AG08396 (cell line): ENCODE data around the gene MRPS24.

Experiments used
- DNase-seq: peaks from one replicate; pipeline ENCODE4 v3.0.0; 2012; ENCODE audit warnings: low spot score, mixed read lengths

Gene MRPS24

GRCh38 chr7:43877968-43878864 is 8.9 kb upstream of the MRPS24 start:
- no peak for DNase-seq

- no peak for DNase-seq
These were observed 7.8 kb upstream of the MRPS24 start for GRCh38 chr7:43876976-43877745.

- DNase-seq: no peak
These were observed 6.9 kb upstream of the MRPS24 start for GRCh38 chr7:43876241-43876640.

DNA sequence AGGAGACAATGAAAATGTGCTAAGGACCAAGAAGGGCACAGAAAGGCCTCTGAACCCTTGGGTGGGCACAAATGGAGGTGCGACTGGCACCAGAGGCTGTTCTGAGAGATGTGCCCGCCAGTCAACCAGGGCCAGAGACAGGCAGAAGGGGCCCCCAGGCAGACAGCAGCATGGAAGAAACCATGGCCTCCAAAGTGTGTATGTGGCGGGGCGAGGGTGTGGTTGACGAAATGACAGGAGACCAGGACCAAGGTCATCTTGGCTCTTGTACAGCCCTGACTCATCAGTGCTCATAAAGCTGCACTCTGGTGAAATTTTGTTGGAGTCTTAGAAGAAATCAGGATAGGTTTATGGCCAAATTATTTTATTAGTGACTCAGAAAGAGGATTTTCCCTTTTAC is 4.0 kb upstream of the MRPS24 start:
- DNase-seq: peak; percentile 73

DNA sequence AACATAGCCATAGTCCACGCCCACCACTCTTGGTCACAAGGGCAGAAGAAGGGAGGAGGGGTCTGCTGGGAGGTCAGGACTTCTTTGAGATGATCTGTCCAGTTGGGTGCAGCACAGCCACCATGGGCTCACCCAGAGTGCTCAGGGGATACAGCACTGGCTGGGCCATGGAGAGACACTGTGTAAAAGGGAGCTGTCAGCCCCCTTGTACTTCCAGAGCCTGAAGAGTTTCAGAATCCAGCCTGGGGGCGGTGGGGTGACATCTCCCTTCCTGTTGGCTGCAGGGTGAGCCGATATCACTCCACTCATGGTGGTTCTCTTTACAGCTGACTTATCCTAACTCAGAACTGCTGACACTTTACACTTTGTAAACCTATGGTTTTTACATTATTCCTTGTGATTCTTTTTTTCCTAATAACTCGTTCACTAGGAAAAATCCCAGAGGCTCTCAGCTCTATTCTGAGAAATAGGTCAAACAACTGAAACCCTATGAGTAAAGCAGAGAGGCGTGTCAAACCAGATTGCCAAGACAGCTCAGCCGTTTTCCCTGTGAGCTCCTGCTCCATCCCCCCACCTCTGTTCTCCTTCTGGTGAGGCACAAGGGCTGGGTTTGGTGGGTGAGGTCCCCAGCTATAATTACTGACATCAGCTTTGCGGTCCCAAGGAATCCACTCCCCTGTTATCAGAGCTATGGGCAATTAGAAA is 3.2 kb upstream of the MRPS24 start:
- DNase-seq: peak; percentile 78

GRCh38 chr7:43871064-43871463 is 1.7 kb upstream of the MRPS24 start:
- no peak for DNase-seq

- DNase-seq: no peak
These were observed 999 bp upstream of the MRPS24 start for GRCh38 chr7:43870316-43870715.

GRCh38 chr7:43869867-43870240 is 537 bp upstream of the MRPS24 start:
- DNase-seq: peak; percentile 85

GRCh38 chr7:43868681-43869005 is 674 bp downstream of the MRPS24 start:
- no peak for DNase-seq

DNA sequence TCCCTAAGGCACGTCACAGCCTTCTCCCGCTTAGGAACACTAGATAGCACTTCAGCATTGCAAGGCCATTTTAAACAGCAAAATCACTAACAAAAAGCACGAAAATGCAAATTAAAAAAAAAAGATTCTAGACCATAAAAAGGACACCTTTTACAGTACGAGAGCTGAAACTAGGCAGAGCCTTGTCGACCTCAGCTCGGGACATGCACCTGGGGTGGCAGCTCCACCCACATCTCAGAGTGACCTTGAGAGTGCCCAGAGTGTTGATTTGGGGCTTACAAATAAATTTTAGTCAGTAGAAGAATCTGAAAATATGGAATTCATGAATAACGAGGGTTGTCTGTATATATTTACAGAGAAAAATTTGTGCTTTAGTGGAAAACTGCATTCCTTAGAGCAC is 1.1 kb downstream of the MRPS24 start:
- DNase-seq: no peak

GRCh38 chr7:43865277-43865676 is 4.0 kb downstream of the MRPS24 start:
- no peak for DNase-seq

DNA sequence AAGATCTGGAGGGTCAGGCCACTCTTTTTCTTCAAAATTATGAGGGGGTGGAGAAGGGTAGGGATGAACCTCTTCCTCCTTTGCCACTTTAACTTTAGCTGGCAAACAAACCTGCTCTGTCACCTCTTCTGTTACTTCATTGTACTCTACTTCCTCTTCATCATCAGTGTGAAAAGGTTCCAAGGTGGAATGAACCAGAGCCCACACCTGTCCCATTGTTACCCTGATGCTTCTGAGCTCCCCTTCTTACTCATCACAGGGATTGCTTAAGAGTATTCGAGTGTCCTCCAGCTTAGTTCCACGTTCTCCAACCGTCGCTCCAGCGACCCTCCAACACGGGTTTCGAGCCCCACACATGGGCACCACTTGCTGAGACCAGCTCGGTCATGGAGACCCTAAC is 5.2 kb downstream of the MRPS24 start:
- DNase-seq: no peak

DNA sequence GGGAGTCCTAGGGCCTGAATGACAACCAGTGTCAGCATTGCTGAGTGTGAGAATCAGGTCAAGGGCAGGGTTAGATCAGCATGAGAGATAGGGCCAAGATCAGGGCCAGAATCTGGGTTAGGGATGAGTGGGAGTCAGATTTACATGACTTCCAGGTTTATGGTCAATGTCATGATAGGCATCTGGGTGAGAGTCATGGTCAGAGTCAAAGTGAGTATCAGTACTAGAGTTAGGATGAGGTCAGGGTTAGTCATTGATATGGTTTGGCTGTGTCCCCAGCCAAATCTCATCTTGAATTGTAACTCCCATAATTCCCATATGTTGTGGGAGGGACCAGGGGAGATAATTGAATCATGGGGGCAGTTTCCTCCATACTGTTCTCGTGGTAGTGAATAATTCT is 12.3 kb downstream of the MRPS24 start:
- DNase-seq: peak; percentile 41

- DNase-seq: no peak
These were observed 13.0 kb downstream of the MRPS24 start for GRCh38 chr7:43856316-43856715.

DNA sequence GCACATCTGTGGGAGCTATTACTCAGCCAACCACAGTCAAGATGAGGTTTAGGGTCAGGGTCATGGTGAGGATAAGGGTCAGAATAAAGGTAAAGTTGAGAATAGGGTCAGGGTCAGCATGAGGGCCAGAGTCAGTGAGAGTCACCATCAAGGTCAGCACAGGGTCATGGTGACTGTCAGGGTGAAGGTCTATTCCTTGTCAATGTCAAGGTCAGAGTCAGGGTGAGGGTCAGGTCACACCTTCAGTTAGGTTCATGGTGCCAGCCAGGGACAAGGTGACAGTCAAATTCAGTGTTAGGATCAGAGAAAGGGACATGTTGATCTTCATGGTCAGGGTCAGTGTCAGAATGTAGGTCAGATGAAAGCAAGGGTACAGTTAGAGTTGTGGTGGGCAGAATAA is 14.1 kb downstream of the MRPS24 start:
- no peak for DNase-seq

DNA sequence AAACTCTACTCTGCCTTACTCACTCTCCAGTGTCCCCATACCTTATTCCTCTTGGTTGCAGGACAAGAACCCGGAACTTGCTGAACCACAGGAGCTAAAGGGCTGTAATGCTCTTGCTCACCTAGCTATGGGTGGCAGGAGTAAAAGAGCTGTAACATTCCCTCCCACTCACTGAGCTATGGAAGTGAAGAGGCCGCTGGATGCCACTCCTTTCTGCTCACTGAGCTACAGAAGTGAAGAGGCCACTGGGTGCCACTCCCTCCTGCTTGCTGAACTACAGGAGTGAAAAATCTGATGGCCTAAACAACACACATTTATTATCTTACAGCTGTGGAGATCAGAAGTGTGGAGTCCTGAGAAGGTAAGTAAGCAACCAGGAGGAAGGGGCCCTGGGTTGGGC is 17.5 kb downstream of the MRPS24 start:
- DNase-seq: no peak

DNA sequence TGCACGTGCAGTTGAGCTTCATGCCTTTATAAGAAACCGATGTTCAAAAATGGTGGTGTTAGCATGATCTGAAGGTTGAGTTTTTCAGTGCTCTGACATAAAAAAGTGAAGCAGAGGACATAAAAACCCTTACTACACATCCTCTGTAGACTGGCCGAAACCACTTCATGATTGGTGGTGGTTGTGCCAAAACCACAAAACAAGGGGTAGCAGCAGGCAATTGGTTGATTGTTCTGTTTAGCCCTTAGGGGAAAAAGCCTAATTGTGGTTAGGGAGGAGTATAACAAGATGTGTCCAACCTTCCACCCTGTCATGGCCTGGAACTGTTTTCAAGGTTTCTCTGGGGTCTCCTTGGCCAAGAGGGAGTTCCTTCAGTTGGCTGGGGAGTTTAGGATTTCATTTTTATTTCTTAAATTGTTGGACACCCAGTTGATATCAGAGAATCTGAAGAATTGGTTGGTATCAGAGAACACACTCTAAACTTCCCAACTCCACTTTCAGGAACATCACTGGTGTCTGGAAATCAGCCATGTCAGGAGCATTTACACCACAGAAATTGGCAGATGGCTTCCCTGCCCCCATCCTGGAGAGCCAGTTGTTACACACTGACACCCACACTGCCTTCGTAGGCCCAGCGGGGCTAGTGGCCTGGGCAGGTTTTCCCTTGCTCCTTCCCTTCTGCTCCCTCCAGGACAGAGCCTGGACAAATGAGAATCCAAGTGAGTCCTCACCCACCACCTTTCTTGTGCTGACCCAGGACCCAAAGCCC is 18.8 kb downstream of the MRPS24 start:
- no peak for DNase-seq

DNA sequence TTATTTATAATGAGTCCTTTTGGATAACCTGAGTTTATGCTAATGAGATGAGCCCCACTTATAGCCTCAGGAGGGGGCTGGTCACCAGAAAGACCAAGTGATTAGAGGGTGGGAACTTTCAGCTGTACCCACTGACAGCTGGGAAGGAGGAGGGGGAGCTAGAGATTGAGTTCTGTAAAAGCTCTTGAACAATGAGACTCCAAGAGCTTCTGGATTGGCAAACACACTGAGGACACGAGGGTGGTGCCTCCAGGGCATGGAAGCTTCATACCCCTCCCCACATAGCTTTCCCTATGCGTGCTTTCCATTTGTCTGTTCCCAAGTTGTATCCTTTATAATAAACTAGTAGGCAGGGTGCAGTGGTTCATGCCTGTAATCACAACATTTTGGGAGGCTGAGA is 20.3 kb downstream of the MRPS24 start:
- DNase-seq: no peak

DNA sequence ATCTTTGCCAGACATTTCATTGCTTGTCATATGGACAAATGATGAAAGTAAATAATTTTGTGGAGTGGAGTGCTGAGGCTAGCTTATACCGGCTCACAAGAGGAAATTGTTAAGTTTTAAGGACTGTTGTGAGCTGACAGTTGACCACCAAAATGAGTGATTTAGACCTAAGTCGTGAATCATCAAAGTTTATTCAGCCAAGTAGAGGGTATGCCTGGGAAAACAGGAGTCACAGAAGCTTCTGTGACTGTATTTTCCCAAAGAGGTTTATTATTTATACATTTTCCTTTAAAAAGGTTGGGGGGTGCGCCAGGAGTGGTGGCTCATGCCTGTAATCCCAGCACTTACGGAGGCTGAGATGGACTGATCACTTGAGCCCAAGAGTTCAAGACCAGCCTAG is 21.8 kb downstream of the MRPS24 start:
- no peak for DNase-seq

DNA sequence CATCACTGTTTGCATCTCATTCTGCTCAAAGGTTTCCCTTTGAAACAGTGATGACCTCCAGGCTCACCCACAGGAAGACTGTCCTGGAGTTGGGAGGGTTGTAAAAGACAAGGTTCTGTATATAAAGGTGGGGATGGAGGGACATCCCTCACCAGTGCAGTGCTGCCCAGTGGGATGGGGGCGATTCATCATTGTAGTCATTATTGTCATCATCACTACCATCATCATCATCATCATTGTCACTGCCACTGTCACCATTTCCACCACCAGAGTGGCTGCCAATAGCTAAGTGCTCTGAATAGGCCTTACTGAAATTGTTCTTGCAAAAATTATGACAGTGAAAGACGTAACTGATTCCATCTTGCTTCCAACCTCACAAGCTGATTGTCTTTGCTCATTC is 24.7 kb downstream of the MRPS24 start:
- no peak for DNase-seq

GRCh38 chr7:43844257-43844656 is 25.1 kb downstream of the MRPS24 start:
- no peak for DNase-seq

DNA sequence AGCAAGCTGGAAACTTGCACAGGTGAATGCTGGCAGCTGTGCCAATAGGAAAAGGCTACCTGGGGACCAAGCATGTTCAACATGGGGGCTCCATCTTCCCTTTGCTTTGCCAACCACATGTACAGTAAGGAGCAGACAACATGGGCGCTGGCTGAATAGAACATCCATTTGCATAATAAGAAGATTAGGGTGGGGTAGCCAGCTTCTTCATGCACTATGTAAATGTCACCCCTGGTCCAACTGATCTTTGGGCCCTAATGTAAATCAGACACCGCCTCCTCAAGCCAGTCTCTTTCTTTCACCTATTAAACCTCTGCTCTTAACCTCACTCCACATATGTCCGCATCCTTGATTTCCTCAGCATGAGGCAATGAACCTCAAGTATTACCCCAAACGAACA is 26.0 kb downstream of the MRPS24 start:
- DNase-seq: no peak
